Thyroid gland (tissue), 4 donors: ENCODE data around the gene C1QL1.

Source experiments
- POLR2A ChIP-seq, 2 donors: fragments of 450-650 bp; IDR thresholded peaks; one replicate each; pipeline ENCODE4 v1.6.1; 2017; ENCODE audit warnings: antibody characterized with exemption in 2 of 2, mild to moderate bottlenecking in 2 of 2, moderate library complexity in 1 of 2
- TF ChIP-seq, protein P1 (sequence below), 6 experiments: fragments of 200-600 bp in 3 of 6; fragments of 450-650 bp in 3 of 6; sonication (generic) in 3 of 6; IDR thresholded peaks; one replicate each; pipeline ENCODE4 v1.5.1; 2016 to 2019; ENCODE audit warnings: antibody characterized with exemption in 6 of 6, mild to moderate bottlenecking in 2 of 6, inconsistent platforms in 1 of 6, moderate library complexity in 1 of 6

DNA sequence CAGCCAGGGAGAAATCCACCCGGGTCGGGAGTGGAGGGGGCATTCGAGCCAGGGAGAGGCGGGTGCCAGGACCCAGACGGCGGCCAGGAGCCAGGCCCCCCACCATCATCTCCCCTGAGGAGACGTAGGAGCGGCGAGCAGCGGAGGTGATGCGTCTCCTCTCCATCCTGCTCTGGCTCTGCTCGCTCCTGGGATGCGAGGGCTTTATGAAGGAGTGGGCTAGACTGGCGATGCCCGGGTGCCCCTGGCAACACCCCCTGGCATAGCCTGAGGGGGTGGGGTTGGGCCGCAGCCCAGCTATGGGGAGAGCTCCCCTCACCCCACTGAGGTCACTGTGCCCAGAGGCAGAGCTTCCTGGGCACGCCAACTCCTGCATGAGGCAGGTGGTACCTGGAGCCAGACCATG is 52.8 kb downstream of the C1QL1 start, which contains the start of gene GFAP:
- TF ChIP-seq, protein P1, sequence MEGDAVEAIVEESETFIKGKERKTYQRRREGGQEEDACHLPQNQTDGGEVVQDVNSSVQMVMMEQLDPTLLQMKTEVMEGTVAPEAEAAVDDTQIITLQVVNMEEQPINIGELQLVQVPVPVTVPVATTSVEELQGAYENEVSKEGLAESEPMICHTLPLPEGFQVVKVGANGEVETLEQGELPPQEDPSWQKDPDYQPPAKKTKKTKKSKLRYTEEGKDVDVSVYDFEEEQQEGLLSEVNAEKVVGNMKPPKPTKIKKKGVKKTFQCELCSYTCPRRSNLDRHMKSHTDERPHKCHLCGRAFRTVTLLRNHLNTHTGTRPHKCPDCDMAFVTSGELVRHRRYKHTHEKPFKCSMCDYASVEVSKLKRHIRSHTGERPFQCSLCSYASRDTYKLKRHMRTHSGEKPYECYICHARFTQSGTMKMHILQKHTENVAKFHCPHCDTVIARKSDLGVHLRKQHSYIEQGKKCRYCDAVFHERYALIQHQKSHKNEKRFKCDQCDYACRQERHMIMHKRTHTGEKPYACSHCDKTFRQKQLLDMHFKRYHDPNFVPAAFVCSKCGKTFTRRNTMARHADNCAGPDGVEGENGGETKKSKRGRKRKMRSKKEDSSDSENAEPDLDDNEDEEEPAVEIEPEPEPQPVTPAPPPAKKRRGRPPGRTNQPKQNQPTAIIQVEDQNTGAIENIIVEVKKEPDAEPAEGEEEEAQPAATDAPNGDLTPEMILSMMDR (IDR thresholded peaks at IDR 0.05): no peak
- no peak for TF ChIP-seq POLR2A (IDR thresholded peaks at IDR 0.05)
